Stimulated activated CD4-positive, alpha-beta T cell treated with anti-CD3 and anti-CD28 coated beads, Interleukin-2, amount 100 ng/mL, for 4 hours (primary cell): ENCODE results near the gene MED13.
A peak's percentile ranks its signal among the peaks of the same experiment; 100 is the strongest.
"Not testable (repeated sequence)": the region's sequence is repeated elsewhere in the genome, so short reads cannot be mapped to it uniquely, and the experiment has no call there.

ENCODE experiments used
- DNase-seq: peaks from one replicate; pipeline ENCODE4 v3.0.0-alpha.2; 2020; ENCODE audit warnings: low read depth

Gene MED13

GRCh38 chr17:61908292-61909037 is 156.6 kb downstream of the MED13 start:
- no peak for DNase-seq

- DNase-seq: no peak
Measured at GRCh38 chr17:61907361-61907760, 157.7 kb downstream of the MED13 start.

GRCh38 chr17:61904094-61904710 is 160.9 kb downstream of the MED13 start:
- peak; percentile 10 for DNase-seq

- no peak for DNase-seq
Measured at GRCh38 chr17:61903251-61903650, 161.8 kb downstream of the MED13 start.

GRCh38 chr17:61897548-61898180 is 167.4 kb downstream of the MED13 start:
- DNase-seq: no peak

GRCh38 chr17:61895391-61895790 is 169.7 kb downstream of the MED13 start:
- DNase-seq: no peak

GRCh38 chr17:61894310-61894709 is 170.8 kb downstream of the MED13 start:
- DNase-seq: not testable (repeated sequence)
